DMS 273 (cell line): ENCODE results near the gene PPAN.

Experiments
- DNase-seq: peaks from one replicate; lab custom pipeline; 2025; ENCODE audit not compliant: unreplicated experiment; lab: John Stamatoyannopoulos, UW

The PPAN gene, protein sequence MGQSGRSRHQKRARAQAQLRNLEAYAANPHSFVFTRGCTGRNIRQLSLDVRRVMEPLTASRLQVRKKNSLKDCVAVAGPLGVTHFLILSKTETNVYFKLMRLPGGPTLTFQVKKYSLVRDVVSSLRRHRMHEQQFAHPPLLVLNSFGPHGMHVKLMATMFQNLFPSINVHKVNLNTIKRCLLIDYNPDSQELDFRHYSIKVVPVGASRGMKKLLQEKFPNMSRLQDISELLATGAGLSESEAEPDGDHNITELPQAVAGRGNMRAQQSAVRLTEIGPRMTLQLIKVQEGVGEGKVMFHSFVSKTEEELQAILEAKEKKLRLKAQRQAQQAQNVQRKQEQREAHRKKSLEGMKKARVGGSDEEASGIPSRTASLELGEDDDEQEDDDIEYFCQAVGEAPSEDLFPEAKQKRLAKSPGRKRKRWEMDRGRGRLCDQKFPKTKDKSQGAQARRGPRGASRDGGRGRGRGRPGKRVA

DNA sequence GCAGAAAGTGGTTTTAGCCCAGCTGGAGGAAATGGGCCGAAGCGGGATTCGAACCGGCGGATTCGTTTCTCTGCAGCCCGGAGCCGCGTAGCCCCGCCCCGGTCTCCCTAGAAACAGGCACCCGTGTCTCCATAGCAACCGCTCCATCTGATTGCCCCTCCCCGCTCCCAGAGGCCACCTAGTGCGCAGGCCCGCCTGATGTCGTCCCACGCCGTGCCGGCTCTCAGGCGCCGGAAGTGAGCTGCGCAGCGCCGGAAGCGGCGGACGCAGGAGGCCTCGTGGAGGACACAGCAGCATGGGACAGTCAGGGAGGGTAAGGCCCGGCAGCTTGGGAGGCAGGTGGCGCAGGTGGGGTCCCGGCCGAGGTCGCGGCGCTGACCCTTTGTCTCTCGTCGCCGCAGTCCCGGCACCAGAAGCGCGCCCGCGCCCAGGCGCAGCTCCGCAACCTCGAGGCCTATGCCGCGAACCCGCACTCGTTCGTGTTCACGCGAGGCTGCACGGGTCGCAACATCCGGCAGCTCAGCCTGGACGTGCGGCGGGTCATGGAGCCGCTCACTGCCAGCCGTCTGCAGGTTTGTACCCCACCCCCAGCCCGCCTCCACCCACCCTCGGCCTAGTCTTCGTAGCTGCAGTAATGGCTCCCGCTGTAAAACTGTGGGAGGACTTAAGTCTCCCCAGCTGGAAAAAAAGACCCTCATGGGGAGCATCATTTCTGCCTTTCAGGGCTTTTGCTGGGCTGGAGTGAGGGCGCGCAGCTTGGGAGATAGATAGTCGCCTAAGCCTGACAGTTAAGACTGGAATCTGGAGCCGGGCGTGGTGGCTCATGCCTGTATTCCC, at the start of gene PPAN:
Gene PPAN (plus strand): TSS at position 263 of the 837 bp plus-strand sequence. CDS start 33 bp downstream, at position 296.
- peak; percentile 99 for DNase-seq

DNA sequence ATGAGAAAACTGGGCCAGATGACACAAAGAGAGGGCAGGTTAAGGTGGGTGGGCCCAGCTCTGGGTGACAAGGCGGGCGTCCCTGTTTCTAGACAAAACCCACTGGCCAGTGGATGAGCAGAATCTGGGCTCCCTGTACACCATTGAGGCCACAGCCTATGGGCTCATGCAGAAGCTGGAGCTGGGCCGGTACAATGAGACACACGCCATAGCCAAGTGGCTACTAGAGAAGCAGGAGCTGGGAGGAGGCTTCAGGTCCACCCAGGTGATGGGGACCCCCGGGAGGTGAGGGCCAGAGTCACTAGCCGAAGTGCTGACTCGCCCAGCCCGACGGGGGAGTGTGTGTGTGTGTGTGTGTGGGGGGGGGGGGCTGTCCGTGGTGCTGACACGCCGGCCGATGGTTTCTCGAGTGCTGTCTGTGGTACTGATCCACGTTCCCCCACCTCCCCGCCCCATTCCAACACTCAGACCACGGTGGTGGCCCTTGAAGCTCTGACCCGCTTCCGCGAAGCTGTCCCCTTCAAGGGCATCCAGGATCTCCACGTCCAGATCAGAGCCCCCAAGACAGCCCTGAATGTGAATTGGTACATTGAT, 44.3 kb upstream of the PPAN start:
- no peak for DNase-seq

DNA sequence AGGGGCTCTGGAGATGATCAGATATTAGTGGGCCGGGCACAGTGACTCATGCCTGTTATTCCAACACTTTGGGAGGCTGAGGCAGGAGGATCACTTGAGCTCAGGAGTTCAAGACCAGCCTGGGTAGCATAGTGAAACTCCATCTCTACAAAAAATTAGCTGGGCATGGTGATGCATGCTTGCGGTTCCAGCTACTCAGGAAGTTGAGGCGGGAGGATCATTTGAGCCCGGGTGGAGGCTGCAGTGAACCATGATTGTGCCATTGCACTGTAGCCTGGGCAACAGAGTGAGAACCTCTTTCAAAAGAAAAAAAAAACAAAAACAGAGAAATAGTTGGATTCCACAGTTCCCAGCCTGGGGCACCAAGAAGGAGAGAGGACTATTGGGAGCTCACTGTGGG, 38.0 kb upstream of the PPAN start:
- no peak for DNase-seq

DNA sequence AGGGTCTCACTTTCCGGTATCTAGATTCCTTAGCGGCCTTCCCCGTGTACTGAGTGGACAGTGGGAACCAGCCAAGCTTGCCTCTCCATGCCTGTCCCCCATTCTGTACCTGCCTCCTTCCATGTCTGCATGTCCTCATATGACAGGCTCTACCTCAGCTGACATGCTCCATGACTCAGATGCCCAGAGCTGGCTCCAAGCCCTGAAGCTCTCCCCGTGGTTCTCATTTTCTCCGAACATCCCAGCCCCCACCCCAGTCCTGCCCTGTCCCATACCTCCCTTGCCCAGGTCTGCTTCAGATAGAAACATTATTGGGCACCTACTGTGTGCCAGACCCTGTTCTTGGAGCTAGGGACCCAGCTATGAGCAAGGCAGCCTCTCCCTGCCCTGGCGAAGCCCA, 37.1 kb upstream of the PPAN start:
- DNase-seq: no peak

DNA sequence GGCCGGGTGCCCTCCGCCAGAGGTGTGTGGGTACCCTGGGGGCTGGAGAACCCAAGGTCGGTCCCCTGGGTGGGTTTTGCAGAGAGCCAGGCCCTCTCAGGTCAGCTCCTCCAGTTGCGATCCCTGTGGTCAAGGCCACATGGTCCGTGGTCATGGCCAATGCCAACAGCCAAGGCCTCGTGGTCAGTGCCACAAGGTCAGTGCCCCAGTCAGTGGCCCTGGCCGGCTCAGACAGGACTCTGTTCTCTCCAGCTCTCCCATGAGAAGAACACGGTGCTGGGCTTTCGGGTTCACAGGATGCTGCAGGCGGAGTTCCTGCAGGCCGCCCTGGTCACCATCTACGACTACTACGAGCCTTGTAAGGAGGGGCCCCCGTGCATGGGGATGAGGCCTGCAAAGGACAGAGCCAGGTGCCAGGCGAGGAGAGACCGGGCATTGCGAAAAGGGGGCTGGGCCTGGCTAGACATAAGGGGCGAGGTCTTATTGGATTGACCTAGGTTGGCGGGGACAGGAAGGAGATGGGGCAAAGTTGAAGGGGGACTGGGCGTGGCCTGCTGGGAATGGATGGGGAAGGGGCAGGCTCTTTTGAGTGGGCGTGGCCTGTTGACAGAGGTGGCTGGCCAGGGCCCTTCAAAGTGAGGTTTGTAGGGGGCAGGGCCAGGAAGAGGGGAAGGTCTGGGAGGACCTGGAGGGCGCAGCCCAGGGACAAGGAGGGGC, 35.3 kb upstream of the PPAN start:
- no peak for DNase-seq

DNA sequence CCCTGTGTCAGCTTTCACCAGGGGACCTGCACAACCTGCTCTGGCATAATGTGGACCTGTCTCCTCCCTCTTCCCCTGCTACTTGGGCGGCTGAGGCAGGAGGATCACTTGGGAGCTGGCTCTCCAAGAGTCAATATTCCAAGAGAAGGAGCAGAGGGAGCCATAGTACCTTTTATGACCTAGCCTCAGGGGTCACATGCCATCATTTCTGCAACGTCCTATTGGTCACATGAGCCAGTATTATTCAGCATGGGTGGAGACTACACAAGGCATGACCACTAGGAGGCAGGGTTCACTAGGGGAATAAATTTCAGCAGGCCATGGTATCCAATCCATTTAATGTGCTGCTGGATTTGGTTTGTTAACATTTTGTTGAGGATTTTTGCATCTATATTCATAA, 32.0 kb upstream of the PPAN start:
- peak; percentile 68 for DNase-seq

DNA sequence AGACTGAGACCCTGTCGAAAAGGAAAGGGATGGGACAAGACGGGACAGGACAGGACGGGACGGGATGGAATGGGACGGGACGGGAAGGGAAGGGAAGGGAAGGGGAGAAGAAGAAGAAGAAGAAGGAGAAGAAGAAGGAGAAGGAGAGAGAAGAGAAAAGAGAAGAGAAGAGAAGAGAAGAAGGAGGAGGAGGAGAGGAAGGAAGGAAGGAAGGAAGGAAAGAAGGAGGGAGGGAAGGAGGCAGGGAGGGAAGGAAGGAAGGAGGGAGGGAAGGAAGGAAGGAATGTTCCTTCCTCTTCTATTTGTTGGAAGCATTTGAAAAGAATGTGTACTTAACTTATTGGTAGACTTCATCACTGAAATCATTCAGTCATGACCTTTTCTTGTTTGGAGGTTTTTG, 29.6 kb upstream of the PPAN start:
- DNase-seq: no peak

DNA sequence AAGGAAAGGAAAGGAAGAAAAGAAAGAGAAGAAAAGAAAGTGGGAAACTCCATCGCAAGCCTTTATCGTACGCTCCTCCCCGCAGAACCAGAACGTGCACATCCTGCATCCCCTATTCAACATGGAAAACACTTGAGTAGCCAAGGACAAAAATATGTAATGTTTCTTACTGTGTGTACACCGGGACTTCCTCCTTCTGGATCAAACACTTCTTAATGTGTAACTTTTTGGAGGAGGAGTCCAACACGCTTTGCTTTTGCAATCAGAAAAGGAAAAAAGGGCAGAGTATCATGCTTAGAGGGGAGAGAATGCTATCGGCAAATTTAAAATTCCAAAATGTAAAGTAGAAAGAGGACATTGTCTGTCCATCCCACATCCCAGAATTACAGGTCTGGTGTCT, 27.8 kb upstream of the PPAN start:
- no peak for DNase-seq

DNA sequence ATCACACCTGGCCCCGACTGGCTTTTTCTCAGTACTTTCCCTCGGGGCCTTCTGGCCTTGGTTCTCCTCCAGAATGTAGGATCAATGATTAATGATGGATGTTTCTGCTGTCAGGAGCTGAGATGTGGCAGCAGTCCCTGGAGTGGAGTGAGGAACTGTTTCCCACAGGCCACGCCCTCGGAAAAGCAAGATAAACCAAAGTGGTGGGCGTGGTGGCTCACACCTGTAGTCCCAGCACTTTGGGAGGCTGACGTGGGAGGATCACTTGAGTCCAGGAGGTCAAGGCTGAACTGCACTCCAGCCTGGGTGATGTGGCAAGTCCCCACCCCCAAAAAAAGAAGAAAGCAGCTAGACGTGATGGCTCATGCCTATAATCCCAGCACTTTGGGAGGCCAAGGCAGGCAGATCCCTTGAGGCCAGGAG, 27.1 kb upstream of the PPAN start:
- DNase-seq: no peak

DNA sequence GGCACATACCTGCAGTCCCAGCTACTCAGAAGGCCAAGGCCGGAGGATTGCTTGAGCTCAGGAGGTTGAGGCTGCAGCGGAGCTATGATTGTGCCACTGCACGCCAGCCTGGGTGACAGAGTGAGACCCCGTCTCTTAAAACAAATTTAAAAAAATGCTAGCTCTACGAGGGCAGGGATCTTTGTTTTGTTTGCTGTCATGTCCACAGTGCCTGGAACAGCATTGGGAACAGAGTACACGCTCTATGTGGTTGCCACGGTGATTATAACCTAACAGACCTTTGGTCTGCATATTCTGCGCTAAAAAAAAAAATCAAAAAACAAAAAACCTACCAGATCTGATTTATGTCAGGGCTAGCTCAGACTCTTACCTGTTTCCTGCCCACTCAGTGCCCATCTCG, 22.3 kb upstream of the PPAN start:
- no peak for DNase-seq

DNA sequence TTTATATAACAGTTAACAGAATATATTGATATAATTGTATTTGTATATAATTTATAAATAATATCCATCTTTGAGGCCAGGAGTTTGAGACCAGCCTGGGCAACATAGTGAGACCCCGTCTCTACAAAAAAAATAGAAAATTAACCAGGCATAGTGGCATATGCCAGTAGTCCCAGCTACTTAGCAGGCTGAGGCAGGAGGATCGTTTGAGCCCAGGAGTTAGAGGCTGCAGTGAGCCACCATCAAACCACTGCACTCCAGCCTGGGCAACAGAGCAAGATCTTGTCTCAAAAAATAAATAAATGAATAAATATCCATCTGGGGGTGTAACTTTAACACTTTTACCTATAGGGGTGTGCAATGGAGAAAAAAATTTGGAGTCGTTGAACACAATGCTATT, 21.4 kb upstream of the PPAN start:
- no peak for DNase-seq

DNA sequence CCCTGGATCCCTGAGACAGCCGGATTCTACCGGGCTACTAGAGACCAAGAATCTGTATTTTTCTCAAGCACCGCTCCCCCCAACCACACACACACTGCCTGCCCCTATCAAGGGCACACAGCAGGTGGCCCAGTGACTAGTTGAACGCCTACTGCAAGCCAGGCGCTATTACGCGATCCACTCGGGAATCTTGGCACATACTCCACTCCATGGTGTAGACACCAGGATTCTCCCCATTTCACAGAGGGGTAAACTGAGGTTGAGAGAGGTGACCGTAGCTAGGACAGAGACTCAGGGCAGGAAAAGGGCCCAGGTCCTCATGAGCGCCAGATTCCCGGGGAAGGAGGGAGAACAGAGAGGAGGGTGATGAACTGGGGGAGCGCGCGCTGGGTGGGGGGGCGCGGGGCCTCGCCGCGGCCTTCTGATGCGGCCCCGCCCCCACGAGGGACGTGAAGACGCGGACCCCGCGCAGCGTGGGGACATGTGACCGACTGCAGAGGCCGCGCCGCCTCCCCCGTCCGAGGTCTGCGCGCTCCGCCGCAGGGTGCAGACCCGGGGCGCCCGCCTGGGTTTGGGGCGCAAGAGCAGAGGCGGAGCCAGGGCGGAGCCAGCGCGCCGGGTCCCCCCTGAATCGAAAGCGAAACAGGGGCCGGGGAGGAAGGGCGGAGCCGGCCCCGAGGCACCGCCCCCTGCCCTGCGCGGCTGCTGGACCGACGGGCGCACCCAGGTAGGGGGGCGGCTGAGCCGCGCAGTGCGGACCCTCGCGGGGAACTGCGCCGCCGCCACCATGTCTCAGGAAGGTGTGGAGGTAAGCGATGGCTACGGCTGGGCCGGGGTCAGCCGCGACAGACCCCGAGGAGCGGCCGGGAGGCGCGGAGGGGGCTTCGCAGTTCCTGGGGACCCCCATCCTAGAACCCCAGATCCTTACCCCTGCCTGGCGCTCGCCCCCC, 20.2 kb upstream of the PPAN start, which contains the start of gene SHFL:
Gene SHFL (plus strand): TSS at position 677 of the 950 bp plus-strand sequence. CDS start 111 bp downstream, at position 788.
- DNase-seq: peak; percentile 61

DNA sequence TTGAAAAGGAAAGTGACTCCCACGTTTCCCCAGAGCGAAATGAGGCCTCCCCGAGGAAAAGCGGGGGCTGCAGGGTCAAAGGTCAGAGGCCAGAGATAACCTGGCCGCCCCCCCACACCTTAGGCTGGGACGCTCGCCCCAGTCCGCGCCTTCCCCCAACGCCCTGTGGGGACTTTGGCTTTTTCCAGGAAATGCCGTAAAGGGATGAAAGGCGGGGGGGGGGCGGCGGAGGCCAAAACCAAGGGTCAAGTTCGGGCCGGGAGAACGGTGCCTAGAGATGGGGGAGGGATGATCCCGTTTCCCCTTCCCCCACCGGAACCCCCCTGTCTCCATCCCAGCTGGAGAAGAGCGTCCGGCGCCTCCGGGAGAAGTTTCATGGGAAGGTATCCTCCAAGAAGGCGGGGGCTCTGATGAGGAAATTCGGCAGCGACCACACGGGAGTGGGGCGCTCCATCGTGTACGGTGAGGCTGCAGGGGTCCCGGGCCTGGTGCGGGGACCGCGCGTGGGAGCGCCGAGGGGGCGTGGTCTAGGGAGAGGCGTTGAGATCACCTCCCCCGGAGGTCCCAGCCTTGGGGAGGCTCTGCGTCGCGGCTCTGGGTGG, 19.5 kb upstream of the PPAN start:
- DNase-seq: no peak

DNA sequence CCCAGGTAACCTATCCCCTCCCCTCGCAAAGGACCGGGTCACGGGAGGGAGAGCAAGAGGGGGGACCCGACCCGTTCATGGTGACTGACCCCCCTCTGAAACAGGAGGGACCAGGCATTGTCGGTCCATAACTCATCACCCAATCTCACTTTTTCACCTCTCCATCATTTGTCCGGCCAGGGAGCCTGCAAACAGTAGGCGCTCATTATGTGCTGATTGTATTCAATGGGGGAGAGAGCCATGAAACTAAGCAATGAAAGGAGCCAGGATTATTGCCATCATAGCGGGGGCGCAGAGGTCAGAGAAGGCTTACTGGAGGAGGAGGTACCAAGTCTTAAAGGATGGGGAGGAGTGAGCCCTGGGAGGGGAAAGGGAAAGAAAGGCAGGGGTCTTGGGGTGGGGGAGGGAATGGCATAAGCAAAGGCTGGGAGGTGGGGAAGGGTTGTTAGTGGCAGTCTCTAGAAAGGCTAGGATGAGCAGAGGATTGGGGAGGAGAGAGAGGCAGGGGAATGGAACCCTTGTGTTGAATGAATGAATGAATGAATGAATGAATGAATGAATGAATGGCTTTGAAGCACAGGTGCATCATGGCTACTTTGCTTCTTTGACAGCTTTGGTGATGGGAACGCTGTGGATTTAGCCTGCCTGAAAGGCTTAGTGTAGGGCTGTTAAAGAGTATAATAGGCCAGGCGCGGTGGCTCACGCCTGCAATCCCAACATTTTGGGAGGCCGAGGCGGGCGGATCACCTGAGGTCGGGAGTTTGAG, 18.7 kb upstream of the PPAN start:
- DNase-seq: no peak

DNA sequence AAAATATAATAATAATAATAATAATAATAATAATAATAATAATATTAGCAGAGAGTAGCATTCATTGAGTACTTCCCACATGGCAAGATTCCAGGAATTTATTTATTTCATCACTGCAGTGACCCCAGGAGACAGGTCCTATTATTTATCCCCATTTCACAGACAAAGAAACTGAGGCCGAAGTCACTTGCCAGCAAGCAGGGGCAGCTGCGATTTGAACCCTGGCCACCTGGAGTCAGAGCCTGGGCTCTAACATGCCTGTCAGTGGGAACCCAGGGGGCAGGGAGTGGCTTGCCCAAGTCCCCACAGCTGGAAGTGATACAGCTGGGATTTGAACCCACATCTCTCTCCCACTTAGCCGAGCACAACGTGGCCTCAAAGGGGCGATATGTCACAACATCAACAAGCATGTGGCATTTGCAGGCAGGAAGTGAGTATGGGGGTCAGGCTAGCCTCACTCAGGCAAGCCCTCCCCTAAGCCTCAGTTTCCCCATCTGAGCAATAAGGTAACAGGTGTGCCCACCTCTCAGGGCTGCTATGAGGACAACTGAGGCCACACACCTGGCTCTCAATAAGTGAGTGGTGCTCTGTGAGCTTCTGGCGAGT, 17.1 kb upstream of the PPAN start:
- no peak for DNase-seq

DNA sequence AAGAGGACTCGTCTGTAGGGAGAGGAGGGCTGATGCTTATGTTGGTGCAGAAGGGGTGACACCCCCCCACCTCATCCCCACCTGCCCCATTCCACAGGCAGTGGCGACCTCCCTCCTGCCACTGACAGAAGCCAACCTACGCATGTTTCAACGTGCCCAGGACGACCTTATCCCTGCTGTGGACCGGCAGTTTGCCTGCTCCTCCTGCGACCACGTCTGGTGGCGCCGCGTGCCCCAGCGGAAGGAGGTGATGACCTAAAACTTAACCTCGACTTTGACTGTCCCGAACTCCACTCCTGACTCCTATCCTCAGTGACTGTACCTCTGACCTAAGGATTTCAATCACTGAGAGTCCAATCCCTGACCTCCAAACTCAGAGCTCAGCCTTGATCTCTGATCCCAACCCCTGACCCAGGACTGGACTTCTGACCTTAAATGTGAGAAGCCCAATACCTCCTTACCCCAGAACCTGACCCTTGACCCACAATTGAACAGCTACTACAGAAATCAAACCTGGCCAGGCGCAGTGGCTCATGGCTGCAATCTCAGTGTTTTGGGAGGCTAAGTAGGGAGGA, 16.3 kb upstream of the PPAN start:
- no peak for DNase-seq

DNA sequence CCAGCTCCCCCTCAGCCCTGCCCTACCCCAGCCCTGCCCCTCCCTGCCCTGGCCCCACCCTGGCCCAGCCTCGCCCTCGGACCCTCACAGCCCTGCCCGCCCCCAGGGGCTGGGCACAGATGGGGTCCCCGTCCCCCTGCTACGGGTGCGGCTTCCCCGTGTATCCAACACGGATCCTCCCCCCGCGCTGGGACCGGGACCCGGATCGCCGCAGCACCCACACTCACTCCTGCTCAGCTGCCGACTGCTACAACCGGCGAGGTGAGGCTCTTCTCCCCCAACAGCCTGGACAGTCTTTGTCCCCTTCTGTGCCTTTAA, 14.8 kb upstream of the PPAN start:
- no peak for DNase-seq
